Measurements from ENCODE around the gene CTSD. TPM values are rescaled to one million over a fixed set of nuclear protein-coding genes. Genes with fewer than 3 reads are reported as not detected.

The CTSD gene
- polyA plus RNA-seq, 2 of the 4 experiments (the other 2 are of a cell fraction): 74.0 to 310 TPM

GRCh38 chr11:1792461-1792860, 28.7 kb upstream of the CTSD start:
- WGBS (ENCODE audit: missing lambda C conversion rate): 84% methylated on average over 12 of the region's 12 CpGs
- no peaks in the 10 kb centered on the region for H3K9me3 ChIP-seq
- no peaks in the 10 kb centered on the region for H3K4me1 ChIP-seq
- ChIA-PET POLR2A (no interaction called here), CTCF (interaction anchor here (0.6 to 3.0 kb wide), 8 partner anchors 30 to 364 kb away, joined by 3 to 9 read pairs (median 3); partner anchors contain the start of gene TNNI2)
- TF ChIP-seq PBX3 (IDR thresholded peaks at IDR 0.05) (no peak), RFX5 (IDR thresholded peaks at IDR 0.05) (no peak), RARB (CRISPR knock-in tag; IDR thresholded peaks at IDR 0.05) (no peak)
- no peak overlapping the region for H3K27ac ChIP-seq
- H3K4me2 ChIP-seq: no peak overlapping the region
- DNase-seq (ENCODE audit: low read depth in 1 of 2, low spot score in 1 of 2) (no peak), FAIRE-seq (no peak), ATAC-seq (no peak)
- no peak overlapping the region for H3K4me3 ChIP-seq

GRCh38 chr11:1791912-1792311, 28.2 kb upstream of the CTSD start:
- CTCF ChIA-PET: interaction anchor here (0.8 to 3.0 kb wide), 7 partner anchors 9 to 245 kb away, joined by 3 to 9 read pairs (median 3); partner anchors contain the start of gene TNNI2
- Histone ChIP-seq H3K4me1 (no peaks in the 10 kb centered on the region), H3K4me3 (no peak overlapping the region), H3K9me3 (no peaks in the 10 kb centered on the region), H3K4me2 (no peak overlapping the region), H3K27ac (no peak overlapping the region)
- POLR2A ChIA-PET: no interaction called here
- TF ChIP-seq EHF (CRISPR knock-in tag; IDR thresholded peaks at IDR 0.05) (no peak), HES2 (IDR thresholded peaks at IDR 0.05) (no peak), PBX3 (IDR thresholded peaks at IDR 0.05) (no peak), ZNF302 (CRISPR knock-in tag; IDR thresholded peaks at IDR 0.05) (no peak), CHD2 (IDR thresholded peaks at IDR 0.05; ENCODE audit: low read length, partially characterized antibody) (no peak), ELK1 (IDR thresholded peaks at IDR 0.05; ENCODE audit: low read depth, low read length) (no peak)
- no peak for FAIRE-seq
- no peak for DNase-seq (ENCODE audit: low read depth in 1 of 2, low spot score in 1 of 2)
- no peak for ATAC-seq
- WGBS (ENCODE audit: missing lambda C conversion rate): 63% methylated on average over 6 of the region's 6 CpGs

- POLR2A ChIA-PET: interaction anchor here (0.6 kb wide), 1 partner anchor 52 kb away, joined by 4 read pairs; the partner anchor contains the start of gene TNNI2
- 85% methylated on average over 4 of the region's 4 CpGs for WGBS (ENCODE audit: missing lambda C conversion rate)
- Histone ChIP-seq H3K27ac (no peak overlapping the region), H3K4me3 (no peak overlapping the region), H3K9me3 (no peaks in the 10 kb centered on the region), H3K4me2 (no peak overlapping the region), H3K4me1 (peaks cover 22% of the 10 kb centered on the region)
- no peak for TF ChIP-seq BCL3 (IDR thresholded peaks at IDR 0.05)
- no peak for TF ChIP-seq NFE2L2 (conservative IDR thresholded peaks at IDR 0.05; ENCODE audit: low read length)
- no peak for TF ChIP-seq FOXS1 (CRISPR knock-in tag; IDR thresholded peaks at IDR 0.05)
- no peak for TF ChIP-seq MAFK (IDR thresholded peaks at IDR 0.05; ENCODE audit: partially characterized antibody)
- TF ChIP-seq HEYL (CRISPR knock-in tag; IDR thresholded peaks at IDR 0.05): no peak
- TF ChIP-seq ZSCAN20 (CRISPR knock-in tag; IDR thresholded peaks at IDR 0.05): no peak
- TF ChIP-seq EHF (CRISPR knock-in tag; IDR thresholded peaks at IDR 0.05): no peak
- no peak for TF ChIP-seq E2F6 (IDR thresholded peaks at IDR 0.05; ENCODE audit: borderline replicate concordance, low read depth)
- no peak for TF ChIP-seq CBX8 (IDR thresholded peaks at IDR 0.05)
- no peak for TF ChIP-seq HDAC2 (IDR thresholded peaks at IDR 0.05)
- no peak for TF ChIP-seq HOXB13 (CRISPR knock-in tag; IDR thresholded peaks at IDR 0.05; ENCODE audit: low read depth)
- TF ChIP-seq TFCP2L1 (CRISPR knock-in tag; IDR thresholded peaks at IDR 0.05): no peak
- TF ChIP-seq CTCF (IDR thresholded peaks at IDR 0.05): no peak
- TF ChIP-seq PHF8 (IDR thresholded peaks at IDR 0.05; ENCODE audit: borderline replicate concordance, low read depth): no peak
- TF ChIP-seq CHD4 (IDR thresholded peaks at IDR 0.05; ENCODE audit: borderline replicate concordance): no peak
- TF ChIP-seq POLR2AphosphoS2 (conservative IDR thresholded peaks at IDR 0.05; ENCODE audit: low read length): no peak
- no peak for DNase-seq (ENCODE audit: low read depth in 1 of 2, low spot score in 1 of 2)
- ATAC-seq: no peak
- no peak for FAIRE-seq
- CTCF ChIA-PET: interaction anchor here (0.7 to 3.4 kb wide), 8 partner anchors 14 to 370 kb away, joined by 3 to 12 read pairs (median 4); no protein-coding TSS in a partner anchor
These were observed 22.7 kb upstream of the CTSD start for GRCh38 chr11:1786466-1786865.

Data from A549 (cell line).